Measurements from ENCODE around the gene EDA.

EDA gene

GRCh38 chrX:70001269-70001668 is 385.4 kb downstream of the EDA start:
- no peak for TF ChIP-seq CTCF (conservative IDR thresholded peaks at IDR 0.05)

GRCh38 chrX:70001708-70002341 is 385.9 kb downstream of the EDA start:
- no peak for TF ChIP-seq CTCF (conservative IDR thresholded peaks at IDR 0.05)
- no peak overlapping the region for H3K27ac ChIP-seq

More at GRCh38 chrX:70001269-70001668, 385.4 kb downstream of the EDA start:
- no peak overlapping the region for H3K27ac ChIP-seq

- no peak for TF ChIP-seq CTCF (conservative IDR thresholded peaks at IDR 0.05)
- no peak overlapping the region for H3K27ac ChIP-seq
Measured at GRCh38 chrX:70007946-70008345, 392.0 kb downstream of the EDA start.

- H3K27ac ChIP-seq = no peak overlapping the region
- TF ChIP-seq CTCF (conservative IDR thresholded peaks at IDR 0.05) = no peak
Measured at GRCh38 chrX:70009049-70009448, 393.1 kb downstream of the EDA start.

- no peak overlapping the region for H3K27ac ChIP-seq
- TF ChIP-seq CTCF (conservative IDR thresholded peaks at IDR 0.05) = no peak
Measured at GRCh38 chrX:70009970-70010369, 394.1 kb downstream of the EDA start.

GRCh38 chrX:70012756-70013155 is 396.8 kb downstream of the EDA start:
- no peak overlapping the region for H3K27ac ChIP-seq
- no peak for TF ChIP-seq CTCF (conservative IDR thresholded peaks at IDR 0.05)

GRCh38 chrX:70013466-70014381 is 397.8 kb downstream of the EDA start:
- no peak for TF ChIP-seq CTCF (conservative IDR thresholded peaks at IDR 0.05)
- no peak overlapping the region for H3K27ac ChIP-seq

Measured in VCaP (cell line).